ENCODE data around the gene TRNAU1AP.

- TF ChIP-seq CTCF (IDR thresholded peaks at IDR 0.05) (no peak), POLR2A (IDR thresholded peaks at IDR 0.05) (peak; percentile 98), EP300 (IDR thresholded peaks at IDR 0.05; ENCODE audit: low read depth) (no peak), POLR2AphosphoS5 (IDR thresholded peaks at IDR 0.05) (peak; percentile 98 to 99 (median 99))
Measured at GRCh38 chr1:28505406-28506187, 47.3 kb upstream of the TRNAU1AP start, which contains the start of gene RCC1.

Measured in transverse colon (tissue), 4 donors.